ENCODE data around the gene RTN4R.
"Not testable (repeated sequence)": the region's sequence is repeated elsewhere in the genome, so short reads cannot be mapped to it uniquely, and the experiment has no call there.

GRCh38 chr22:20306646-20307447 lies 38.7 kb upstream of the RTN4R start:
- TF ChIP-seq, protein P1, sequence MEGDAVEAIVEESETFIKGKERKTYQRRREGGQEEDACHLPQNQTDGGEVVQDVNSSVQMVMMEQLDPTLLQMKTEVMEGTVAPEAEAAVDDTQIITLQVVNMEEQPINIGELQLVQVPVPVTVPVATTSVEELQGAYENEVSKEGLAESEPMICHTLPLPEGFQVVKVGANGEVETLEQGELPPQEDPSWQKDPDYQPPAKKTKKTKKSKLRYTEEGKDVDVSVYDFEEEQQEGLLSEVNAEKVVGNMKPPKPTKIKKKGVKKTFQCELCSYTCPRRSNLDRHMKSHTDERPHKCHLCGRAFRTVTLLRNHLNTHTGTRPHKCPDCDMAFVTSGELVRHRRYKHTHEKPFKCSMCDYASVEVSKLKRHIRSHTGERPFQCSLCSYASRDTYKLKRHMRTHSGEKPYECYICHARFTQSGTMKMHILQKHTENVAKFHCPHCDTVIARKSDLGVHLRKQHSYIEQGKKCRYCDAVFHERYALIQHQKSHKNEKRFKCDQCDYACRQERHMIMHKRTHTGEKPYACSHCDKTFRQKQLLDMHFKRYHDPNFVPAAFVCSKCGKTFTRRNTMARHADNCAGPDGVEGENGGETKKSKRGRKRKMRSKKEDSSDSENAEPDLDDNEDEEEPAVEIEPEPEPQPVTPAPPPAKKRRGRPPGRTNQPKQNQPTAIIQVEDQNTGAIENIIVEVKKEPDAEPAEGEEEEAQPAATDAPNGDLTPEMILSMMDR (conservative IDR thresholded peaks at IDR 0.05; ENCODE audit: low read depth, low read length) = not testable (repeated sequence)
- not testable (repeated sequence) for TF ChIP-seq EZH2 (IDR thresholded peaks at IDR 0.05; ENCODE audit: low read length, unreplicated experiment)

Data from PC-3 (cell line).